ENCODE results near the gene FOXN1.

FOXN1 gene

DNA sequence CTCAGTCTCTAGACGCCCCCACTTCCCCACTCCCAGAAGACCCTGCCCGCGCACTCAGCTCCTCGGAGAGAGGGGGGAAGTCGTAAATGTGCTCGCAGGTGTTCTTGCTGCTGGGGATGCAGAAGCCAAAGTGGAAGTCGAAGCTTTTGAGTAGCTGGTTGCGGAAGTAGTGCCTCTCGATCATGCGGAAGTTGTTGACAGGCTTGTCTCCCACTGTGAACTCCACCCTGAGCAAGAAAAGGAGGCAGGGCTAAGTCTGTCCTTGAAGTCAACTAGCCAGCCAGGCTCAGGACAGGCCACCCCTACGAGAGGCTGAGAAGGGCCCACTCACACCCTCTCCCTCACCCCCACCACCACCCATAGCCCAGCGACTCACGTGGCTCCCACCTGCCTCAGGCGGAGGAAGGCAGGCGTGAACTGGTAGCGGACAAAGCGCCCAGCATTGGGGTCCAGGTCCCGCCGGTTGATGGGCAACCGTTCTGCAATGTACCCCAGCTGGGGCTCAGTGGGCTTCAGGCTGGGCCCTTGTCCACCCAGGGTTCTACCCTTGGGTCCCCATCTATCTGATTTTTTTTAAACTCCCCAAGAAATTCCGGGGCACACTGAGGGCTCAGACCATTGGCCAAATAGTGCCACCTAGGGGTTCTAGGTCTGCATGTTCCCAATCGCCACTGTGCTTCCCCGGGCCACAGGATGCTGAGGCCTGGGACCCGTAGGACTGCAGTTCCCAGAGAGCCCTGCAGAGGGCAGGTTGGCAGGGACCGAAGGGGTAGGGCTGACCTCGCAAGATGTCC lies 41.7 kb downstream of the FOXN1 start:
- peak; percentile 48 for DNase-seq (ENCODE audit: low read depth)

- no peak for DNase-seq (ENCODE audit: low read depth)
These were observed 42.4 kb downstream of the FOXN1 start for GRCh38 chr17:28548417-28549130.

GRCh38 chr17:28549236-28550132 lies 43.3 kb downstream of the FOXN1 start:
- no peak for DNase-seq (ENCODE audit: low read depth)

DNA sequence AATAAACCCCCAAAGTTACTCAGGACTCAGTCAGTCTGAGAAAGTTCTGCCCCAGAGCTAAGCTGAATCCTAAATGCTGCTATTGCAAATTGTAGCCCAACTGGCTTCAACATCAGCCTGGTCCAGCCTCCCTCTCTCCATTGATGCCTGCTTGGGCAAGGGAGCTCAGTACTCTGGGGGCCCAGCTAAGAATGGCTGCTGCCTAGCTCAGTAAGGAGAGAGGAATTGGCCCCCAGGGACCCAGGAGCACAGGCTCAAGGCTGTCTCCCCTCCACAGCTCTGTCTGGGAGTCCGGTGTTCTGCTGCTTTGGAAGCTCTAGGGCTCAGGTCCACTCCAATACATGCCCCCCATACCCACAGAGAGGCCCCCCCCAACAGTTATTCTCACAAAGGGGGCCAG lies 44.7 kb downstream of the FOXN1 start:
- no peak for DNase-seq (ENCODE audit: low read depth)

DNA sequence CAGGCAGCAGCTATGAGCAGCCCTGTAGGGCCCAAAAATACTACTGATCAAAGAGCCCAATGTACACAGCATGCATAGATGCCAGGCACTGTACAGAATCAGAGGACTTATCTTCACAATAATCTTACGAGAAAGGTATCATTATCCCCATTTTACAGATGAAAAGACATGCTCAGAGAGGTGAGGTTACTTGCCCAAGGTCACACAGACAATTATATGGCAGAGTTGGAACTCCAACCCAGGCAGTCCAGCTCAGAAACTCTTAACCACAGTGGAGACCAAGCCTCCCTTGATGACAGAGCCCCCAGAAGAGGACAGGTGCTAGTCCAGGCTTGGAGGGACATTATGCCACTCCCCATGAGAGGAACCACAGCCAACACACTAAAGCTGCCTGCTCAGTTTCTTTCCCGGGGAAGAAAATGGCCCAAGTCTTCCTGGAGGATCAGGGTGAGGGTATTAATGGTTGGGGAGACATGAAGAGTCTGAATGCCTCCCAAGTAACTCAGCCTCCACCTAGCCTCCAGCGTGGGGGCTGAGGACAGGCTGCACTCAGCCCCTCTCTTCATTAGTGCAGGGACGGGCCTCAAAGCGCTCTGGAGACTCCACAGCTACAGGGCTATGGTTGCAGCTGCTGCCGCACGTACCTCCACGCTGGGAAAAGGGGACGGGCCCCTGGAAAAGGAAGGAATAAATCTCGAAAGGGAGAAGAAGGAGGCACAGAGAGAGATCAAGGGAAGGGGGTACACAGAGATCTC lies 45.5 kb downstream of the FOXN1 start:
- DNase-seq (ENCODE audit: low read depth), result no peak

DNA sequence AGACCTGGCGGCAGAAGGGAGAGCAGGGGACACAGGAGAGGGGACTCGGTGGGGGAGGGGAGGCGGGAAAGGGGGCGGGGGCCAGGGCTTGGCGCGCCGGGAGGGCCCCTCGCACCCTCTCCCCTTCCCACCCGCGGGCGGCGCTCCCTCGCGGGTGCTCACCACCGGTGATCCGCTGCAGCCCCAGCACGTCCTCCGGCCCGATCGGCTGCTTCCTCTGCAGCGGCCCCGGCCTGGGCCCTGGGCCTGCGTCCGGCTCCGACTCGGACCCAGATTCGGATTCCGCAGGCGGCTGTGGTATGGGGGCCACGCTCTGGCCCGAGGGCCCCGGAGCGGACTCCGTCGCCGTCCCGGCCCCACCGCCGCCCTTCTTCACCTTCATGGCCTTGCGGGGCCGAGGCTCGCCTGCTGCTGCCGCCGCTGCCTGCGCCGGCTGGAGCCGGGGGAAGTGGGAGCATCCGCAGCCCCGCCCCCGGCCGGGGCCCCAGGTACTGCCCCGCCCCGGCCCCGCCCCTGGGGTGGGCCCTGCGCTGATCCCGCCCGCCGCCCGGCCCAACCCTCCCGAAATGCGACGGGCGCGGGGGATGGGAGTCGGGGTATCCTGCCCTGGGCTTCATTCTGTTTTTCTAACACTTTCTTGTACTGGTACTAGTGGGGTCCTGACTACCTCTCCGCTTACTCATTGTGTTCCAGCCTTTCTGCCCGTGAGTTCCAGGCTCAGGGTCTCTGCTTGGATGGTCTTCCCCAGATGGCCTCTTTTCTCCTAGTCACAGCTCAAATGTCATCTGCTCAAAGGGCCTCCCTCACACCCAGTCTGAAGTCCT lies 46.2 kb downstream of the FOXN1 start, which contains the start of gene UNC119:
Gene UNC119 (minus strand): TSS at position 449 of the 824 bp plus-strand sequence. CDS start 67 bp downstream, at position 382.
- peak; percentile 23 for DNase-seq (ENCODE audit: low read depth)

GRCh38 chr17:28553000-28553505 lies 46.9 kb downstream of the FOXN1 start:
- DNase-seq (ENCODE audit: low read depth), result no peak

- DNase-seq (ENCODE audit: low read depth), result no peak
These were observed 48.4 kb downstream of the FOXN1 start for GRCh38 chr17:28554565-28554964.

- no peak for DNase-seq (ENCODE audit: low read depth)
These were observed 48.9 kb downstream of the FOXN1 start for GRCh38 chr17:28555022-28555421.

- DNase-seq (ENCODE audit: low read depth), result no peak
These were observed 57.3 kb downstream of the FOXN1 start for GRCh38 chr17:28563475-28563874.

DNA sequence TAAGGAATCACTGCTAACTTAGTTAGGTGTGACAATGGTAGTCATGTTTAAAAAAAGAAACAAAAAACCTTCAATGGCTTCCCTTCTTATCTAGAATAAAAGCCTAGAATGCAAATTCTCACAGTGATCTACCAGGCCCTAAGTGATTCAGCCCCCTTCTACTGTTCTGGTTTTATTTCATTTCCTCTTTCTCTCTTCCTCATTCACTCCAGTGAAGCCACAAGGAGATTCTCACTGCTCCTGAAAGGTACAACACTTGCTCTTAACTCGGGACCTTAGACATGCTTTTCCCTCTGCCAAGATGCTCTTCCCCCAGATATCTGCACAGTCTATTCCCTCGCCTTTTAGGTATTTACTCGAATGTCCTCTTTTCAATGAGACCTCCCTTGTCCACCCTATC lies 61.5 kb downstream of the FOXN1 start:
- no peak for DNase-seq (ENCODE audit: low read depth)

GRCh38 chr17:28569446-28569845 lies 63.3 kb downstream of the FOXN1 start:
- DNase-seq (ENCODE audit: low read depth), result no peak

DNA sequence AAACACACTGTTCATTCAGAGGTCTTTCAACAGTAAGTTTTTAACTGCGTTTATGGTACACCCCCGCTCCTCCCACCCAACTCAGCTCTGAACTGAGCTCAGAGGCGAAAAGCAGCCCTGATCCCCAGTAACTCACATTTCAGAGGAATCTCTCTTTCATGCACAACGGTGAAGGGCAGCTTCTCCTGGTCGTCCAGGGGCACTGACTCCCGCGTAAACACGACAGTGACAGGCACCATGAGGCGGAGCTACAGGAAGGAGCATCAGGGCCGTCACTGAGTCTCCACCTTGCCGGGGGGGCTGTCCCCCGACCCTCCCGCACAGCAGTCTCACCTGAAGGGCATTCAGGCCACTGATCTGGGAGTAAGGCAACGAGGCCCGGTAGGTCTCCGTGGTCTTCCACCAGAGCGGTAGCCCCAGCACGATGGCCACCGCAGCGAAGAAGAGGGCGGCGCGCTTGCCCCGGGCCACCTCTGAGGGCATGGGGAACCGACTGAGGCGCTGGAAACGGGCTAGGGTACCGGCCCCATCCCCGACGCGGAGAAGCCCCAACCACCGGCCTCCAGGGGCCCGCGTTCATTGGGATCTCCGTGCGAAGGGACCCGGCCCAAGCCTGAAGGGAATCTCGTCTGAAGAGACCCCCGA lies 64.7 kb downstream of the FOXN1 start:
- no peak for DNase-seq (ENCODE audit: low read depth)

- peak; percentile 80 for DNase-seq (ENCODE audit: low read depth)
These were observed 65.4 kb downstream of the FOXN1 start, which contains the start of gene PIGS for GRCh38 chr17:28571361-28572122. Gene PIGS (minus strand): TSS chr17:28571524. CDS start chr17:28571496, 28 bp downstream.

- DNase-seq (ENCODE audit: low read depth), result no peak
These were observed 66.3 kb downstream of the FOXN1 start for GRCh38 chr17:28572259-28573039.

- DNase-seq (ENCODE audit: low read depth), result no peak
These were observed 66.9 kb downstream of the FOXN1 start for GRCh38 chr17:28573040-28573380.

DNA sequence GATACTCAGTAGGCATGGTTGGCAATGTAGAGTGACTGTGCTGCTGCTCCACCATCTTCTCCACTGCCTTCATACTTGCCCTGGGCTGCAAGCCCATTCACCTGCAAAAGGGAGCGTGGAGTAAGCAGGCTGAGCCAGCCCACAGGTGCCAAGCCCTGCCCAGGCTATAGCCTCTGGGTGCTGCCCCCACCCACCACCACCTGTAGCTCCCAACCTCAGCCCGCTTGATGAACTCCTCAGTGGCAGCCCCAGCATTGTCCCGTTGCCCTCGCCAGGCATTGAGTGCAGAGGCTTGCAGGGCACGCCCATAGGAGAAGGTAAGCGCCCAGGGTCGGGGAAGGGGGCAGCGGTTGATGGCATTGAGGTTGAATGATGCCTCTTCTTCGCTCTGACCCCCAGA lies 67.4 kb downstream of the FOXN1 start:
- DNase-seq (ENCODE audit: low read depth), result no peak

DNA sequence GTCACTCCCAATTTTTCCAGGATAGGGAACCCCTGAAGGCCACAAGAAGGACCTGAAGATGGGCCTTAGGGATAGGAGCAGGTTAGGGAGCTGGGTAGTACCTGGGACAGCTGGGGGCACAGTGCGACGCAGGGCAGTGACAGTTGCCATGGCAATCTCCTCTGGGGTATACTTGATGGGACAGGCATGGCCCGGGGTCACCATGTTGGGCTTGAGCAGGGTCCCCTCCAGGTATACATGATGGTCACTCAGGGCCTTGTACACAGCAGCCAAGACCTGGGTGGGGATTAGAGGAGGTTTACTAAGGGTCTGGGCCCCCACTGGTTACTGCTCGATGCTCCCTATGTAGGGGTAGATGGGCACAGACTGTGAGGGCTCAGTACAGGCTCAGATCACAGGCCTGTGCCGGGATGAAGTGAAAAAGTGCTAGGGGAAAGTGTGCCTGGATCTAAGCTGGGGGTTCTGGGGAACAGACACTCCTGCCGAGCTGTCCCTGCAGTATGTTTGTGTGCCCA lies 67.9 kb downstream of the FOXN1 start:
- no peak for DNase-seq (ENCODE audit: low read depth)
